PC-9 (cell line): ENCODE results near the gene KCNH2.

Source experiments
- EZH2 ChIP-seq: fragments of 200-600 bp; sonication (generic); IDR thresholded peaks from 2 replicates; pipeline ENCODE4 v1.8.0; 2017; ENCODE audit warnings: antibody characterized with exemption, low read depth
- TF ChIP-seq, protein P1 (sequence below): fragments of 200-600 bp; sonication (generic); conservative IDR thresholded peaks from 2 replicates; pipeline ENCODE4 v1.6.1; 2017; ENCODE audit warnings: mixed run types, antibody characterized with exemption, mild to moderate bottlenecking, moderate library complexity

GRCh38 chr7:150955519-150956394 lies 22.4 kb downstream of the KCNH2 start:
- TF ChIP-seq, protein P1, sequence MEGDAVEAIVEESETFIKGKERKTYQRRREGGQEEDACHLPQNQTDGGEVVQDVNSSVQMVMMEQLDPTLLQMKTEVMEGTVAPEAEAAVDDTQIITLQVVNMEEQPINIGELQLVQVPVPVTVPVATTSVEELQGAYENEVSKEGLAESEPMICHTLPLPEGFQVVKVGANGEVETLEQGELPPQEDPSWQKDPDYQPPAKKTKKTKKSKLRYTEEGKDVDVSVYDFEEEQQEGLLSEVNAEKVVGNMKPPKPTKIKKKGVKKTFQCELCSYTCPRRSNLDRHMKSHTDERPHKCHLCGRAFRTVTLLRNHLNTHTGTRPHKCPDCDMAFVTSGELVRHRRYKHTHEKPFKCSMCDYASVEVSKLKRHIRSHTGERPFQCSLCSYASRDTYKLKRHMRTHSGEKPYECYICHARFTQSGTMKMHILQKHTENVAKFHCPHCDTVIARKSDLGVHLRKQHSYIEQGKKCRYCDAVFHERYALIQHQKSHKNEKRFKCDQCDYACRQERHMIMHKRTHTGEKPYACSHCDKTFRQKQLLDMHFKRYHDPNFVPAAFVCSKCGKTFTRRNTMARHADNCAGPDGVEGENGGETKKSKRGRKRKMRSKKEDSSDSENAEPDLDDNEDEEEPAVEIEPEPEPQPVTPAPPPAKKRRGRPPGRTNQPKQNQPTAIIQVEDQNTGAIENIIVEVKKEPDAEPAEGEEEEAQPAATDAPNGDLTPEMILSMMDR, result no peak
- no peak for TF ChIP-seq EZH2
